GM13976 (cell line): ENCODE data around the gene ESR1.

Source experiments
- DNase-seq: peaks from one replicate; pipeline ENCODE4 v3.0.0; 2012; ENCODE audit warnings: low spot score
- in situ Hi-C: fragments of 300-500 bp; cut with MboI; formaldehyde crosslinking; loops from one replicate; pipeline ENCODE4 v1.12.0; 2022; ENCODE audit warnings: low sequenced_read_pairs, mixed read lengths, inconsistent platforms; ENCODE audit not compliant: unreplicated experiment
- TF ChIP-seq, protein P1 (sequence below): IDR thresholded peaks from 2 replicates; pipeline ENCODE4 v1.5.1; 2012; ENCODE audit warnings: borderline replicate concordance, mild to moderate bottlenecking; ENCODE audit not compliant: insufficient read depth; ENCODE audit errors: extremely low read depth, missing control alignments, control extremely low read depth

ESR1 gene

DNA sequence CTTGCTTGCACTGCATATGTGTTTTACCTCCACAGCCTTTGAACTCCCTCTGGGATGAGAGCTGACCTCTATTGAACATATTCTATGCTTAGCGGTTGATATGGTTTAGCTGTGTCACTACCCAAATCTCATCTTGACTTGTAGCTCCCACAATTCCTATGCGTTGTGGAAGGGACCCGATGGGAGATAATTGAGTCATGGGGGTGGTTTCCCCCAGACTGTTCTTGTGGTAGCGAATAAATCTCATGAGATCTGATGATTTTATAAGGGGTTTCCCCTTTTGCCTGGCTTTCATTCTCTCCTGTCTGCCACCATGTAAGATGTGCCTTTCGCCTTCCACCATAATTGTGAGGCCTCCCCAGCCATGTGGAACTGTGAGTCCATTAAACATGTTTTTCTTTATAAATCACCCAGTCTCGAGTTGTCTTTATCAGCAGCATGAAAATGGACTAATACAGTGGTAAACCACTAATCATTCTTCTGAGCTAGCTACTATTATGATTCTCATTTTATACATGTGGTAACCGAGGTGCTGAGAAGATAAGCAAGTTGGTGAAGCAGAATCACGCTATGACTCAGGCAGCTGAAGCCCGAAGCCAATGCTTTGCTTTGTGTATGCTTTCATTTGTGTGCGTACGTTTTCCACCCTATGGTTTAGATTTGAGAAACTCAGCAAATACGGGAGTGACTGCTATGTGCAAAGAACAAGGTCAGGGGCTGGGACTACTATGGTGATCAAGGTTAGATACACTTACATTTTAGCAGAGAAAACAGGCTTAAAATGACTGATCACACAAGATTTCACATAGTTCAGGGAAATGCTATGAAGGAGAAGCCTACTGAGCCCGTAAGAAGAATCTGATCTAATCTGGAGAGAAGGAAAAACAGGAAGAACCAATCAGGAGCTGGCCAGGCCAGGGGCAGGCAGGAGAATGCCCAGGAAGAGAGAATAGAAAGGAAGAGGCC, 363.5 kb downstream of the ESR1 start:
- DNase-seq: peak; percentile 59
- in situ Hi-C loops: no loop called here
- TF ChIP-seq, protein P1, sequence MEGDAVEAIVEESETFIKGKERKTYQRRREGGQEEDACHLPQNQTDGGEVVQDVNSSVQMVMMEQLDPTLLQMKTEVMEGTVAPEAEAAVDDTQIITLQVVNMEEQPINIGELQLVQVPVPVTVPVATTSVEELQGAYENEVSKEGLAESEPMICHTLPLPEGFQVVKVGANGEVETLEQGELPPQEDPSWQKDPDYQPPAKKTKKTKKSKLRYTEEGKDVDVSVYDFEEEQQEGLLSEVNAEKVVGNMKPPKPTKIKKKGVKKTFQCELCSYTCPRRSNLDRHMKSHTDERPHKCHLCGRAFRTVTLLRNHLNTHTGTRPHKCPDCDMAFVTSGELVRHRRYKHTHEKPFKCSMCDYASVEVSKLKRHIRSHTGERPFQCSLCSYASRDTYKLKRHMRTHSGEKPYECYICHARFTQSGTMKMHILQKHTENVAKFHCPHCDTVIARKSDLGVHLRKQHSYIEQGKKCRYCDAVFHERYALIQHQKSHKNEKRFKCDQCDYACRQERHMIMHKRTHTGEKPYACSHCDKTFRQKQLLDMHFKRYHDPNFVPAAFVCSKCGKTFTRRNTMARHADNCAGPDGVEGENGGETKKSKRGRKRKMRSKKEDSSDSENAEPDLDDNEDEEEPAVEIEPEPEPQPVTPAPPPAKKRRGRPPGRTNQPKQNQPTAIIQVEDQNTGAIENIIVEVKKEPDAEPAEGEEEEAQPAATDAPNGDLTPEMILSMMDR: no peak

DNA sequence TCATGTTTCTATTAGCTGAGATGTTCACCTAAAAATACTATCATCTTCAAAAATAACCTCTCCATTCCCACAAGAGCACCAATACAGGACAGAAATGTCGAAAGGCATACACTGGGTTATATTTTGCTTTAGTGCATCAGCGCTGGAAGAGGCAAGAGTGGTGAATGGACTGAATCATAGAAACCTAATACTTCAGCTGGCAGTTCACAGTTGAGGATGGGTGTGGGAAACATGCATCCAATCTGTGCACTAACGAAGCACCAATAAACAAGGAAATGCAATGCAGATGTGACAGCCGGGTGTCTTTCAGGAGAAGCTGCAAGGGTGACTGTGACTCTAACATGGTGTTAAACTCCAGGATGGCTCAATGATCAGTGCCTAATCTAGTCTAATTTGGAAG, 365.8 kb downstream of the ESR1 start:
- TF ChIP-seq, protein P1: no peak
- in situ Hi-C loops: no loop called here
- DNase-seq: no peak

DNA sequence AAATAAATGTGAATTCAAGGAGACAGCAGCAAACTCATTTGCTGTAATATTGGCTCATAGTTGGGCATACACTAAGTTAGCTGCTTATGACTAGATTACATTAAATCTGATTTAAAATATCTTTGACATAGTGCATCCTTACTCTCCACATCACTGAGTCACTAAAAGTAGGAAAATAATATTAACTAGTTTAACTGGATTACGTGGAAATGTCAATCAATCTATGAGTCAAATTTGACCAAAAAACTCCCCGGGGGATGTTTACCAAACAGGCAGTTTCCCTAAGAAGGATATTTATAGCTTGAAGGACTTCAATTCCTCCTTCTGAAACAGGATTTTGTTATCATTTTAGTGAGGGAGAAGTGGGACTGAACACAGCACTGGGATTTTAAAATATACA, 366.5 kb downstream of the ESR1 start:
- TF ChIP-seq, protein P1: no peak
- in situ Hi-C loops: no loop called here
- no peak for DNase-seq

DNA sequence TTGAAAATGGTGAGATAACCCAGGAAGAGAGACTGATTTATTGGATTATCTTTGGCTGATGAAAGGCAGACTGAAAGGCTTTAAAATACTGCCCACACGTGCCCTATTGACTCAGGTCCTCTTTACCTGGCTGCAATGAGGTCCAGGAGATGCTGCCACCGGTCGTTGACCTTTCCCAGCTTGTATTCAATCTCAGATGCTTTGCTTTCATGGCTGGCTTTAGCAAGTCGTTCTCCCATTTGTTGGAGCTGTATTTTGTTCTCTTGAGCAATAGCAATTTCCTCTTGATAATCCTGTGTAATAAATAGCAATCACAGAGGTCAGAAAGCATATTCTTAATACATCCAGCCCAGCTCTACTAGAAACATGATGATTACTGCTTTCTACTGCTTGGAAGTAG, 368.8 kb downstream of the ESR1 start:
- DNase-seq: no peak
- in situ Hi-C loops: no loop called here
- TF ChIP-seq, protein P1: no peak
